Left hindlimb (tissue), 1 donor: ENCODE results near the gene BACE2.

Experiments
- DNase-seq: peaks from one replicate; pipeline ENCODE4 v3.0.0-alpha.2; 2018

The BACE2 gene

GRCh38 chr21:41326414-41327080 lies 158.6 kb downstream of the BACE2 start:
- no peak for DNase-seq

- DNase-seq, result no peak
Measured at GRCh38 chr21:41327753-41328152, 159.8 kb downstream of the BACE2 start.

GRCh38 chr21:41328660-41329607 lies 161.0 kb downstream of the BACE2 start:
- no peak for DNase-seq
